Measurements from ENCODE around the gene JTB.
A peak's percentile ranks its signal among the peaks of the same experiment; 100 is the strongest.

The JTB gene

DNA sequence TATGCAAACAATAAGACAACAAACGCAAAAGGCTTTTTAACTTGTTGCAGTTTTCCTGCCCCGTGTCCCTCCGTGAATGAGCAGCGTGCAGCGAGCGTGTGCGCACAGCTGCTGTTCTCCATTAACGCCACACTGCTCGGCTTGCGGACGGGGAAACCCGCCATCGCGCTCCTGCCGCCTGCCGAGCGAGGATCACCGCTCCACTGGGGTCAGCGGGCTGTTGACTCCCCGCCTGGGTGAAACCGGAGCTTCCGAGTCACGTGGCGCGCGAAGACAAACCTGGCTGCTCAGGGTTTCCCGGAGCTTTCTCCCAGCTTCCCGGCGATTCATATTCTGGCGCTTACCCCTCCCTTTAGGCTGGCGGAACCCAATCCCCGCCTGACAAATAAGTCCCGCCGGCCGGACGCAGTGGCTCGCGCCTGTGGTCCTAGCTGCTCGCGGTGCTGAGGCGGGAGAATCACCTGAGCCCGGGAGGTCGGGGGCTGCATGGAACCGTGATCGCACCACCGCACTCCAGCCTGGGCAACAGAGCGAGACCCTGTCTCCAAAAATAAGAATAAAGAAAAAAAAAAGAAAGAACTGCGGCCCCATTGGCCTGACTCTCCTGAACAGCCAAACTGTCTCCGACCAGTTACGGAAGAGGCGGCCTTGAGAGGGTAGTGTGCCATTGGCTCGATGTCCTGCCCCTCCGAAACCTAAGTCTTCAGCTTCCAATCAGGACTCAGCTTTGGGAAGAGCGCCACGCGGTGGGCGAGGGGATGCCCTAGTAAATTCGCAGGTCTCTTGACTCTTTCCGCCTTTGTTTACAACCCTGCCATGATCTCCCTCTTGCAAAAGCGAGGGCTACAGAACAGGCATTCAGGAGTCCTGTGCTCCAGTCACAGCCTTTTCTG, 10.1 kb downstream of the JTB start, which contains the start of gene CREB3L4:
CREB3L4 (plus strand) TSS at position 796 of the 893 bp plus-strand sequence. CDS start 624 bp downstream, outside the sequence.
- H3K4me1 Mint-ChIP-seq (ENCODE audit: low read depth) = peaks cover 47% of the 10 kb centered on the region
- H3K27me3 Mint-ChIP-seq (ENCODE audit: low read depth) = no peaks in the 10 kb centered on the region
- no peaks in the 10 kb centered on the region for H3K9me3 Mint-ChIP-seq
- H3K27ac Mint-ChIP-seq = peak within 1 kb of the TSS; percentile 91
- peak within 1 kb of the TSS; percentile 87 for H3K4me3 Mint-ChIP-seq
- H3K36me3 Mint-ChIP-seq (ENCODE audit: low read depth) = peaks cover 9% of the 10 kb centered on the region

- Mint-ChIP-seq H3K27ac (peak overlapping the region; percentile 91), H3K4me1 (ENCODE audit: low read depth) (peaks cover 57% of the 10 kb centered on the region), H3K36me3 (ENCODE audit: low read depth) (peaks cover 24% of the 10 kb centered on the region)
These were observed 13.6 kb downstream of the JTB start for GRCh38 chr1:153963850-153964331.

DNA sequence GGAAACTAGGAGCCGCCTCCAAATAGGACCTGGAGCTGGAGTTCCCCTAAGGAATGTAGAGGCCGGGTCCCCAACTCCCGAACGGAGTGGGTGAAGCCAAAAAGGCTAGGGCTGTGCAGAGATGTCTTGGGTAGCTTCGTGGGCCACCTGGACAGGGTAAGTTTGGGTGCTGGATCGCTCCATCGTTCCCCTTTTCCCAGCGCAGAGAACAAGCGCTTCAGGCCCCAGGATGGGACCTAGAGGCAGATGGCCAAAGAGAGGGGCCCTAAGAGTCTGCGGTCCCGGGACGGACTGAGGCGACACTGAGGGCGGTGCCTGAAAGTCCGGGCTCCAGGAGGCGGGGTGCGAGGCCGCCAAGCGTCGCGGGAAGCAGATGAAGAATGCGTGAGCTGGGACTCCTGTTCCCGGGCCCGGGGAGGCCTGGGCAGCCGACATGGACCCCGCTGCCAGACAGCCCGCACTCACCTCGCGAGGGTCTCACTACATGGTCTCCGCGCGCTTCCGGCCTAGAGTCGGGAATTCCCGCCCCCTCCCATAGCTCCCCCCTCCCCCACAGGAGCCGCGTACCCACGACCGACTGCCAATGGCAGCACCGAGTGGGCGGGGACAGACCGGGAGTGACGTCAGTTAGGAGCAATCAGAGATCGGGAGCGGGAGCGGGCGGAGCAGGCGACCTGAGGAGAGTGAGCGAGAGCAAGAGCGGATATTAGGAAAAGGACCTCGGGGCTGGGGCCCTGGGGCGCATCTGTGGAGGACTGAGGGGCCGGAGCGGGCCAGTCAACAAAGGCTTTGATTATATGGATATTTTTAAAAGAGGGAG, 14.2 kb downstream of the JTB start, which contains the start of gene SLC39A1:
SLC39A1 (minus strand) TSS at position 508 of the 820 bp plus-strand sequence. CDS start 822 bp downstream, outside the sequence.
- Mint-ChIP-seq H3K36me3 (ENCODE audit: low read depth) (peaks cover 26% of the 10 kb centered on the region), H3K4me1 (ENCODE audit: low read depth) (peaks cover 59% of the 10 kb centered on the region), H3K27ac (peak within 1 kb of the TSS; percentile 91), H3K9me3 (no peaks in the 10 kb centered on the region), H3K27me3 (ENCODE audit: low read depth) (no peaks in the 10 kb centered on the region), H3K4me3 (peak within 1 kb of the TSS; percentile 90)

More at GRCh38 chr1:153963850-153964331, 13.6 kb downstream of the JTB start:
- Mint-ChIP-seq H3K4me3 (peak overlapping the region; percentile 90), H3K27me3 (ENCODE audit: low read depth) (no peaks in the 10 kb centered on the region), H3K9me3 (no peaks in the 10 kb centered on the region)

GRCh38 chr1:153962088-153963029, 15.1 kb downstream of the JTB start:
- Mint-ChIP-seq H3K27ac (peak overlapping the region; percentile 91), H3K36me3 (ENCODE audit: low read depth) (peaks cover 26% of the 10 kb centered on the region), H3K4me1 (ENCODE audit: low read depth) (peaks cover 53% of the 10 kb centered on the region), H3K9me3 (no peaks in the 10 kb centered on the region), H3K27me3 (ENCODE audit: low read depth) (no peaks in the 10 kb centered on the region), H3K4me3 (peak overlapping the region; percentile 90)

DNA sequence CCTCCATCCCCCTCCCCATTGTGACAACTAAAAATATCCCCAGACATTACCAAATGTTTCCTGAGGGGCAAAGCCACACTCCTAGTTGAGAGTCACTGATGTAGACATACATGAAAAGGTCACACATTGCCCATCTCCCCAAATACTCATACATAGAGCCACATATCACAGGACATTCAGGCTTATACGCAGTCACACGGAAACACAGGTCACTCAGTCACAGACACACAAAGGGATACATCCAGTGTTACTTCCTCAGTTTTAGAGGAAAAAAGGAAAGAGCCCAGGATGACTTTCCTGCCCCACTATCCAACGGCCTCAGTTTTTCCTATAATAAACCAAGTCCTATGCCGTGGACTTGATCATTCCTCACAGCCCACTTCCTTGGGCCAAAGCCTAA, 16.1 kb downstream of the JTB start:
- H3K4me1 Mint-ChIP-seq (ENCODE audit: low read depth) = peaks cover 54% of the 10 kb centered on the region
- peak overlapping the region; percentile 31 for H3K27ac Mint-ChIP-seq
- peaks cover 23% of the 10 kb centered on the region for H3K36me3 Mint-ChIP-seq (ENCODE audit: low read depth)
- H3K27me3 Mint-ChIP-seq (ENCODE audit: low read depth) = no peaks in the 10 kb centered on the region
- H3K4me3 Mint-ChIP-seq = peak overlapping the region; percentile 90
- no peaks in the 10 kb centered on the region for H3K9me3 Mint-ChIP-seq

GRCh38 chr1:153960206-153960605, 17.3 kb downstream of the JTB start:
- no peak overlapping the region for H3K4me3 Mint-ChIP-seq
- H3K27ac Mint-ChIP-seq = no peak overlapping the region
- no peaks in the 10 kb centered on the region for H3K27me3 Mint-ChIP-seq (ENCODE audit: low read depth)
- peaks cover 20% of the 10 kb centered on the region for H3K36me3 Mint-ChIP-seq (ENCODE audit: low read depth)
- peaks cover 52% of the 10 kb centered on the region for H3K4me1 Mint-ChIP-seq (ENCODE audit: low read depth)
- H3K9me3 Mint-ChIP-seq = no peaks in the 10 kb centered on the region

GRCh38 chr1:153959454-153959853, 18.0 kb downstream of the JTB start:
- H3K9me3 Mint-ChIP-seq = no peaks in the 10 kb centered on the region
- peaks cover 20% of the 10 kb centered on the region for H3K36me3 Mint-ChIP-seq (ENCODE audit: low read depth)
- H3K4me1 Mint-ChIP-seq (ENCODE audit: low read depth) = peaks cover 50% of the 10 kb centered on the region
- H3K27ac Mint-ChIP-seq = peak overlapping the region; percentile 3
- H3K27me3 Mint-ChIP-seq (ENCODE audit: low read depth) = no peaks in the 10 kb centered on the region
- no peak overlapping the region for H3K4me3 Mint-ChIP-seq

GRCh38 chr1:153958961-153959260, 18.6 kb downstream of the JTB start:
- peaks cover 24% of the 10 kb centered on the region for H3K36me3 Mint-ChIP-seq (ENCODE audit: low read depth)
- peak overlapping the region; percentile 93 for H3K4me3 Mint-ChIP-seq
- no peaks in the 10 kb centered on the region for H3K9me3 Mint-ChIP-seq
- H3K27me3 Mint-ChIP-seq (ENCODE audit: low read depth) = no peaks in the 10 kb centered on the region
- peaks cover 51% of the 10 kb centered on the region for H3K4me1 Mint-ChIP-seq (ENCODE audit: low read depth)
- peak overlapping the region; percentile 89 for H3K27ac Mint-ChIP-seq

DNA sequence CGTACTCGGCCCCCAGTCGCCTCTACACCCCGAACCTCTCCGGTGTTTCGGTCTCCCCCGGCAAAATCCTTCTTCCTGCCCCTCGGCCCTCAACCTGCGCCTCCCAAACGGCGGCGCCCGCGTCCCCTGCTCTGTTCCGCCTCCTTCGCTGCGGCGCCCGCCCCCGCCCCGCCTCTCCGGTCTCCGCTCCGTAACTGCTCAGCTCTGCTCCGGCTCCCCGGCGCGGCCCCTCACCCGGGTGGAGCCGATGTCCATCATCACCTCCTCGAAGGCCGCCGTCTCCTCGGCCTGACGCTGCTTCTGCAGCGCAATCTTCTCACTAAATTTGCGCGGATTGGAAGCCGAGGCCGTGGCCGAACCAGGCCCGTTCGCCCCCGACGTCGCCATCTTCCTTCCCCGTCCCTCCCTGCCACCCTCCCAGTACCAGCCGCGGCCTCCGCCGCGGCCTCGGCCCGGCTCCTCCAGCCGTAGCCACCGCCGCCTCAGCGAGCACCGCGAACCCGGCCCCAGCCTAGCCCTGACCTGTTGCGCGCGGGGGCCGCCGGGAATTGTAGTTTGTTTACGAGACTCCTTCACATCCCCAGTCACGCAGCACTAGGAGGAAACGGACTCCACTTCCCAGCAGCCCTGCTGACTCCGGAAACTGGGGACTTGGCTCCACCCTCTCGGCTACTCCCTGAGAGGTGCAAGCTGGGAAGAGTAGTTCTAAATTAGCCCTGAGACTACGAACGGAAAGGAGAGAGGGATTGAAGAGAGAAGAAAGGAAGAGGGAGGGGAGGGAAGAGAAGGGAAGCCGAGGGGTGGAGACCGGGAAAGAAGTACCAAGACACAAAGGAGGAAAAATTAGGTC, 19.1 kb downstream of the JTB start, which contains the start of gene CRTC2:
CRTC2 (minus strand) TSS at position 502 of the 850 bp plus-strand sequence; CDS start at position 387, 115 bp downstream.
- Mint-ChIP-seq H3K27ac (peak within 1 kb of the TSS; percentile 89), H3K9me3 (no peaks in the 10 kb centered on the region), H3K4me3 (peak within 1 kb of the TSS; percentile 93), H3K36me3 (ENCODE audit: low read depth) (peaks cover 24% of the 10 kb centered on the region), H3K27me3 (ENCODE audit: low read depth) (no peaks in the 10 kb centered on the region), H3K4me1 (ENCODE audit: low read depth) (peaks cover 49% of the 10 kb centered on the region)

DNA sequence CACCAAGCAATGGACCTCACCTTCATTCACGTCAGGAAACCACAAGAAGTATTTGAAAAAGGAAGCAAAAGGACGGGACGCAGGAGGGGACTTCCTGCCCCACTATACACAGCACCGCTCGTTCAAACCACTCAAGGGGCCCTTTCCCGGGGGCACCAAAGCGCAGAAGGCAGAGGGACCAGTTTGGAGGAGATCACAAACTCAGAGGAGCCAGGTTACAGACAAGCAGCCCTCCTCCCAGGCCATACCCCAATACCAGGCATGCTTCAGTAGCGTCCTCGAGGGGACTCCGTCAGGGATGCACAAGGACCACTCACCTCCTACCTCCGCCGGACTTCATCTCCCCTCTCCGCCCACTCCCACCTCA, 19.7 kb downstream of the JTB start:
- Mint-ChIP-seq H3K4me1 (ENCODE audit: low read depth) (peaks cover 48% of the 10 kb centered on the region), H3K27ac (peak overlapping the region; percentile 89), H3K27me3 (ENCODE audit: low read depth) (no peaks in the 10 kb centered on the region), H3K9me3 (no peaks in the 10 kb centered on the region), H3K36me3 (ENCODE audit: low read depth) (peaks cover 27% of the 10 kb centered on the region), H3K4me3 (peak overlapping the region; percentile 93)

- H3K27ac Mint-ChIP-seq = peak overlapping the region; percentile 89
- peaks cover 31% of the 10 kb centered on the region for H3K36me3 Mint-ChIP-seq (ENCODE audit: low read depth)
- peak overlapping the region; percentile 93 for H3K4me3 Mint-ChIP-seq
- H3K27me3 Mint-ChIP-seq (ENCODE audit: low read depth) = no peaks in the 10 kb centered on the region
- peaks cover 43% of the 10 kb centered on the region for H3K4me1 Mint-ChIP-seq (ENCODE audit: low read depth)
- H3K9me3 Mint-ChIP-seq = no peaks in the 10 kb centered on the region
These were observed 20.3 kb downstream of the JTB start for GRCh38 chr1:153956997-153957715.

DNA sequence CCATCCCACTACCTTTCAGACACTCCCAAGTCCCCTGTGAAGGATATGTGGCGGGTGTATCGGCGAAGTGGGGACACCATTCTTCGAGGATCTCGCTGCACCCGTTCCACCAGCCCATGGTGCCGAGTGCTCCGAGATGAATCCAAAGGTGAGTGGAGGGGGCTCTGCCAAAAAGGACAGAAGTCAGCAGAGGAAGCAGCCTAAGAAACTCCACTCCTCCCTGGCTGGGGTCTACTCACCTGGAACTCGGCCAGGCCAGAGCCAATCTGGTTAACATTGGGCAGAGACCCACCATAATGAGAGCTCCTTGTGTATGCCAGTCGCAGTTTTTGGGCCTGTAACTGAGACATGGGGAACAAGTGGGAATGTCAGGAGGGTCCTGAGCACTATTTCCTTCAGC, 22.6 kb downstream of the JTB start:
- H3K27me3 Mint-ChIP-seq (ENCODE audit: low read depth) = no peaks in the 10 kb centered on the region
- peaks cover 38% of the 10 kb centered on the region for H3K36me3 Mint-ChIP-seq (ENCODE audit: low read depth)

More for the DNA sequence above, 22.6 kb downstream of the JTB start:
- Mint-ChIP-seq H3K27ac (no peak overlapping the region), H3K4me3 (no peak overlapping the region), H3K9me3 (no peaks in the 10 kb centered on the region), H3K4me1 (ENCODE audit: low read depth) (peaks cover 36% of the 10 kb centered on the region)

All from T-helper 1 cell treated with Interleukin-12 subunit alpha and Interleukin-12 subunit beta and Interleukin-4 antibody, amounts not matched to agents 30 μg/mL and 1 μg/mL, for 36 hours (primary cell).